ENCODE results near the gene SAP30.

The SAP30 gene

DNA sequence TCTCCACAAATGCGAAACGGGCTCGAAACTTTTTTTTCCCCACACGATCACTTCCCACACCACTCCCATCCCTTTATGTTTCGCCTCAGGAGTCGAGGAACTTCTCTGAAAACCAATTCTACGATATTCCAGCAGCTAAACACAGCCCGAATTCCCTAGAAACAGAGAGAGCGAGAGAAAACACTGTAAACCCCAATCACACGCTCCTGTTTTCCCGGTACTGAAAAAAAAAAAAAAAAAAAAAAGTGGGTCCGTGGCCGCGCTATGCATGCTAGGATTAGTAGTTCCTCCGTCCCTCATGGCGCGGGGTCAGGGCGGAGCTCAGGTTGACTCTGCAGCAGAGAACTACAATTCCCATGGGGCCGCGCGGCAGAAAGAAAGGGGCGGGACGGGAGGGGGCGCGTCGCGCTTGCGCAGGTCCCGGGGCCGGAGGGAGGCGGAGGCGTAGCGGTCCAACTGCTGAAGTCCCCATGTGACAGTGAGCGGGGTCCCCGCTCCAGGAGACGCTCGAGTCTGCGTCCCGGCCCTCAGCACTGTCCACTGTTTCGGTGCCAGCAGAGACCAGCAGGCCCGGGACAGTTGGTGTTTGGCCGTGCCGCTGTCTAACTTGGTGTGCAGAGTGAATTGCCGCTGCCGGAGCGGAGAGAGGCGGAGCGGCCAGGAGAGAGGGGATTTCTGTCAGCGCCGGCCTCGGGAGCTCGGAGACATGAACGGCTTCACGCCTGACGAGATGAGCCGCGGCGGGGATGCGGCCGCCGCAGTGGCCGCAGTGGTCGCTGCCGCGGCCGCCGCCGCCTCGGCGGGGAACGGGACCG lies at the start of gene SAP30:
SAP30 (plus strand) TSS at position 478 of the 815 bp plus-strand sequence; CDS start at position 707, 229 bp downstream.
- DNase-seq (ENCODE audit: low read depth, low spot score), result peak; percentile 100

DNA sequence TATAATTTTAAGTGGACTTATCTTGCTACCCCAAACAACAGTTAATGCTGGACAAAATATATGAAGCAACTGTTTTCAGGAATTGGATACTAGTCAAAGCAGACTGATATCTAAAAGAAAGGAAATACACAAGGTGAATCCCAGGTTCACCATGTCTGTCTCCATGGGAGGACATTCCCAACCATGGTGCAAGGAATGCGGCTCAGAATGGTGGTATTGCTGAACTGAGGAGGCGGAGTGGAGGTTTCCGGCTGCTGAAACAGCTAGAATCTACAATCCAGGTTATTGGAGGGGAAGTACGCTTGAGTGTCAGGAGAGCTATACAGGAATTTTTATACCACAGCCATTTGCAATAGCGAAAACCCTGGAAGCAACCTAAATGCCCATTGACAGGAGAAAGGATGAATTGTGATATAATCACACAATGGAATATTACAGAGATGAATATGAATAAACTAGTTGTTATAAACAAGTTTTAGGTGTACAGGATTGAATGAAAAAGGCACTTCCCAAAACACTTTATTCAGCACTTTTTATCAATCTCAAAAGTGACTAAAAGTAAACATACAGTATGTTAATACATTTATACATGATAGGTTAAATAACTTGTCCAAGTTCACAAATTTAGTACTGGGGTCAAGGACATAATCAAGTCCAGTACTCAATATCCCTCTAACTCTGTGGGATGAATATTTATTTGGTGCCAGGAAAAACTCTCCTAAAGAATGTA lies 45.6 kb upstream of the SAP30 start:
- DNase-seq (ENCODE audit: low read depth, low spot score), result no peak

GRCh38 chr4:173328236-173328901 lies 42.4 kb upstream of the SAP30 start:
- DNase-seq (ENCODE audit: low read depth, low spot score), result peak; percentile 27

GRCh38 chr4:173330590-173330989 lies 40.2 kb upstream of the SAP30 start:
- DNase-seq (ENCODE audit: low read depth, low spot score), result no peak

DNA sequence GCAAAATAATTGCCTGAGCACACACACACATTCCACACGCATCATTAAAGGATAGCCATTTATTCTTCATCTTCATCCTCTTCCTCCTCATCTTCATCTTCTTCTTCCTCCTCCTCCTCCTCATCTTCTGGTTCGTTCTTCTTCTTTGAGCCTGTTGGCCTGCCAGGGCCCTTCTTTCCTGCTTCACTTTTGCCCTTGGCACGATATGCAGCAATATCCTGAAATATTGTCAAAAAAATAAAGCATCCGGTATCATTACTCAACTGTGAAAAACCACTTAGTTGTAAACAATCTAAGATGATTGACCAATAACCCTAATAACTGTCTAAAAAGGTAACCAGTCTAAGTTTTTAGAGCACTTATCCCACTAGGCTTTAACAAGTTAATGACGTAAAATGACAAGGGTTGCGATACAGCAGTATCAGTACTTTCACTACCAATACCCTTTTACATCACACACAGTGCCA lies 38.7 kb upstream of the SAP30 start:
- peak; percentile 32 for DNase-seq (ENCODE audit: low read depth, low spot score)

- DNase-seq (ENCODE audit: low read depth, low spot score), result no peak
Observed at GRCh38 chr4:173332963-173333657, 37.6 kb upstream of the SAP30 start.

GRCh38 chr4:173333658-173334084 lies 37.1 kb upstream of the SAP30 start:
- peak; percentile 67 for DNase-seq (ENCODE audit: low read depth, low spot score)

- peak; percentile 100 for DNase-seq (ENCODE audit: low read depth, low spot score)
Observed at GRCh38 chr4:173334085-173334890, 36.5 kb upstream of the SAP30 start, which contains the start of gene HMGB2. Gene HMGB2 (minus strand): TSS chr4:173334358. CDS start chr4:173333649, 709 bp downstream.

DNA sequence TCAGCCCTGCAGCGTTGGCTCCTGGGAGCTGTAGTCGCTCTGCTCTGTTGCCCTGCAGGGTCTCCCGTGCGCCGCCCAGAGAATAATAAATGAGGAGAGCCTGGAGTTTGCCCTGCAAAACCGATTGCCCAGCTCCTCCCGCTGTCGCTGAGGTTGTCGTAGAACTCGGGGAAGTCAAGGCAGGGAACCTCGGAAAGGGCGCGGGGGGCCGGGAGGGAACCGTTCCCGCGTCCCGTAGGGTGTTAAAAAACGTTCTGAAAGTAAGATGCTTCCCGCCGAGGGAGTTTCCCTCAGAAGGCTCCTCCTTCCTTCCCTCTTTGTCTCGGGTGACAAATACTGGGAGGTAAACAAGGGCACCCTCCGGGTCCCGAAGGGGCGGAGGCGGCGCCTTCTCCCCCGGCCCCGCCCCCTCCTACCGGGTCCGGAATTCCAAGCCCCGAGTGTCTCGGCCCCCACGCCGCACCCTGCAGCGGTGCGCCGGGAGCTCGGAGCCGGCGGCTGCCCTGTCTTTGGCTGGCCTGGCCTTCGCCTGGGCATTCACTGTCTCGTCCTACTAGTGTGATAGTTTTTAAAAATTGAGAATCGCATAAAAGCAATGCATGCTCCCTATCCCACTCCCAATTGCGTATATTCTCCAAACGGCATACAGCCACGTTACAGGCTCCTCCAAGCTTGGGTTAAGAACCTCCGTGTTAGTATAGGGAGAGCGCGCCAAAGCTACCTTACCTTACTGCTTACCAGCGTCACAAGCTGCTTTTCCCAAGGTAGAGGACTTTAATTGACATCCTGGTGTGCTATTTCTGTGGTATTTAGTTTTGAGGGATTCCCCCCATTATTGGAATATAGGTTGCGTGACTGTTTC lies 35.6 kb upstream of the SAP30 start:
- DNase-seq (ENCODE audit: low read depth, low spot score), result peak; percentile 88

DNA sequence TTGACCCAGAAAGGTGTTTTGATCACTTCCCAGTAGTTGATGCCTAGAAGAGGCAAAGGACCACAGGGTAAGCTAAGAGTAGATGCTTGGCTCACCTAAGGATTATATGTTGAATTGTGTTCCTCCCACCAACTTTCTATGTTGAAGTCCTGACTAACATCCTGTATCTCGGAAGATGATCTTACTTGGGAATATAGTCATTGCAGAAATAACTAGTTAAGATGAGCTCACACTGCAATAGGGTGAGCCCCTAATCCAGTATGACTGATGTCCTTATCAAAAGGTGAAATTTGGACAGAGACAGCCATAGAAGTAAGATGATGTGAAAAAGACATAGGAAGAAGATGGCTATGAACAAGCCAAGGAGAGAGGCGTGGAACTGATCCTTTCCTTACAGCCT lies 33.3 kb upstream of the SAP30 start:
- DNase-seq (ENCODE audit: low read depth, low spot score), result no peak

DNA sequence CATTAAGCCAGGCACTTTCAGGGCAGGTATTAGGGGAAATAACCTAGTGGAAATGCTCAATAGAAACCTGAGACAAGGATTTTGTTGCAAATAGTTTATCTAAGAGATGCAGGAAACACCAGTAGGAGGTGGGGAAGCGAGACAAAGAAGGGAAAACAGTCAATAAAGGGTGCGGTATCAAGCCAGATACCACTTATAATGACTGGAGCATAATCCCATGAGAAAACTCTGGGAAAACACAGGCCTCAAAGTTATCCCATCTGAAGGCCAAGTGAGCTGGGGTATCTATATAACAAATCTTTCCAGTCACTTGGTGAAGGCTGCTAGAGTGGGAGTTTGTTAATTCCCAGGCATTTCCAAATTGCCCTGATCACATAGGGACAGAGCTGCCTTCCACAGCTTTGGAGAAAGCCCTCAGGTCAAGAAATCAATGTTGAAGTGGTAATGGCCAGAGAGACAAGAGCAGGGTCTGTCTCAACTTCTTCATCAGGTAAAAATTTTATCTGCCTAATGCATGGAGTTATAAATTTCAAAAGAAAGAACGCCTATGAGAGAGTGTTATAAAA lies 26.8 kb upstream of the SAP30 start:
- DNase-seq (ENCODE audit: low read depth, low spot score), result no peak

DNA sequence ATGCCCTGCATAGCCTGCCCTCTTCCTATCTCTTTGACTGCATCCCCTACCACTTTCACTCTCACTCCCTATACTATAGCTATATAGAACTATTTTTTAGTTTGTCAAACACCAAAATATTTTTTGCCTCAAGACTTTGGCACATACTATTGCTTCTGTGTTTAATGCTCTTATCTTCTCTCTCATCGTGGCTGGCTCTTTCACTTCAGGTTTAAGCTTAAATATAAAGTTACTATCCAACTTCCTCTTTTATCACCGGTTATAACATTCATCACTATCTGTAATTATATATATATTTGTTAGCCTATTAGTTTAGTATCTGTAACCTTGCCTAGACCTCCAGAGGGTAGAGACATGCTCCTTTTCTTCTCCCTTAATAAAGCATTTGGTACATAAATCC lies 25.1 kb upstream of the SAP30 start:
- no peak for DNase-seq (ENCODE audit: low read depth, low spot score)

DNA sequence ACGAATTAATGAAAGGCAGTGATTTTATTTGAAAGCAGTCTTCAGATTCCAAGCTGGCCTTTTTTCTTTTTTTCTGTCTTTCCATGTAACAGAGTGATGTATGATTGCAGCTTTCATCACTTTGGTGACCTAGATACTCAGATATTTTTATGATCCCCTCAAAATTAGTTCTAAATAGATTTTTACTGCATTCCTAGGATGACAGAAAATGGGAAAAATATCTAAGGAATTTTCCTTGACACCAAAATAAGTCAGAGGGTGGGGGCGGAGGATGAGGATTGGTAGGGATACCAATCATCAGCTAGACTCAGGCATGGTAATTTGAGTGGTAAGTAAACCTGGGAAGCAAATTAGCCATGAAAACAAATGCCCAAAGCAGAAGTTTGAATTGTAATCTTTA lies 24.7 kb upstream of the SAP30 start:
- peak; percentile 35 for DNase-seq (ENCODE audit: low read depth, low spot score)

- DNase-seq (ENCODE audit: low read depth, low spot score), result no peak
Observed at GRCh38 chr4:173347467-173347866, 23.3 kb upstream of the SAP30 start.

GRCh38 chr4:173357939-173358338 lies 12.8 kb upstream of the SAP30 start:
- DNase-seq (ENCODE audit: low read depth, low spot score), result no peak

DNA sequence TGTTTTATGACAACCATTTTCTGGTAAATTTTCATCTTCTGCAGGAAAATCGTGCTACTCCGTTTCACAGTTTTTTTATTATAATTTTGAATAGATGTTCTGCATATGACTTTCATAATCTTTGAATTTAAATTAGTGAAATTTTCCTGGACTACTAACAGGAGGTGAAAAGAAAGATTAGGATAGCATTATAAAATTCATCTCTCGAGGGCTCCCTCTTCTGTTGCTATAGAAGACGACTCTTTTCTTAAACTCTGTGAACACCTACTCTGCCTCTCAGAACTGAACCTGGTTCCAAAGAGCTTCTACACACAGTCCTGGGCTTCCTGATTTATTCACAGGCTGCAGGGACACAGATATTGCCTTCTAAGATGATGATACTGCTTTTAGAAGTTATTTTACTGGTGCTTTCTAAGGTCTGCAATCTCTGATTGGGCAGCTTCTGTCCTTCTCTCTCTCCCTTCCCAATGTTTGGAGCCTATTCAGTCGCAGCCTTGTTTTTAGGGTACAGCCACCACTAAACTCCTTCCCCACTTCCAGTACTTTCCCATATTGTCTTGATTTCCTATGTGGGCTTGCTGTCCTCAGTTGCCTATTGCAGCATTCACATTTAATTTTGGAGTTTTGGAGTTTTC lies 10.1 kb upstream of the SAP30 start:
- no peak for DNase-seq (ENCODE audit: low read depth, low spot score)

GRCh38 chr4:173362666-173363065 lies 8.1 kb upstream of the SAP30 start:
- no peak for DNase-seq (ENCODE audit: low read depth, low spot score)

- no peak for DNase-seq (ENCODE audit: low read depth, low spot score)
Observed at GRCh38 chr4:173365359-173365996, 5.3 kb upstream of the SAP30 start.
